CD8-positive, alpha-beta memory T cell (primary cell): ENCODE results near the gene SLC34A1. TPM values are rescaled to one million over a fixed set of nuclear protein-coding genes. Genes with fewer than 3 reads are reported as not detected.
"Not testable (repeated sequence)": the region's sequence is repeated elsewhere in the genome, so short reads cannot be mapped to it uniquely, and the experiment has no call there.

Experiments used
- CTCF ChIA-PET: fragments of 350-600 bp; sonication (Branson Sonifier 250); formaldehyde crosslinking; loops from one replicate; lab custom pipeline; 2021; ENCODE audit warnings: antibody characterized with exemption; lab: Charles Lee
- POLR2A ChIA-PET: fragments of 350-600 bp; sonication (Branson Sonifier 250); formaldehyde crosslinking; loops from one replicate; lab custom pipeline; 2021; ENCODE audit warnings: antibody characterized with exemption; lab: Charles Lee
- DNase-seq, 5 donors: peaks; one replicate each; pipeline versions ENCODE4 v3.0.0 to v3.0.0-alpha.2; 2020 to 2022; ENCODE audit warnings: mixed read lengths in 1 of 5
- H3K27ac ChIP-seq: one replicate; pipeline ENCODE4 v1.7.0; 2013; ENCODE audit warnings: low read depth, mild to moderate bottlenecking, low read length, moderate library complexity
- H3K27me3 ChIP-seq: 2 replicates; pipeline ENCODE4 v1.7.0; 2013; ENCODE audit warnings: low read length, mild to moderate bottlenecking; ENCODE audit not compliant: insufficient read depth, poor library complexity, severe bottlenecking
- H3K36me3 ChIP-seq: 2 replicates; pipeline ENCODE4 v1.7.0; 2013; ENCODE audit warnings: mild to moderate bottlenecking, low read length, moderate library complexity; ENCODE audit not compliant: insufficient read depth
- H3K4me1 ChIP-seq: 2 replicates; pipeline ENCODE4 v1.7.0; 2013; ENCODE audit warnings: mild to moderate bottlenecking, low read length, moderate library complexity; ENCODE audit not compliant: insufficient read depth
- H3K4me3 ChIP-seq: 2 replicates; pipeline ENCODE4 v1.7.0; 2013; ENCODE audit warnings: mild to moderate bottlenecking, low read length
- H3K9me3 ChIP-seq: 2 replicates; pipeline ENCODE4 v1.7.0; 2013; ENCODE audit warnings: mild to moderate bottlenecking, low read length
- H3K27ac Mint-ChIP-seq, 8 donors: one replicate each; pipeline ENCODE4 v1.8.0; 2020 to 2021; ENCODE audit warnings: mixed read lengths in 8 of 8, mild to moderate bottlenecking in 6 of 8, inconsistent platforms in 3 of 8, moderate library complexity in 3 of 8
- H3K27me3 Mint-ChIP-seq, 2 donors: one replicate each; pipeline ENCODE4 v1.8.0; 2020 to 2021; ENCODE audit warnings: mixed read lengths in 2 of 2, mild to moderate bottlenecking in 1 of 2, moderate library complexity in 1 of 2
- H3K36me3 Mint-ChIP-seq, 3 donors: one replicate each; pipeline ENCODE4 v1.8.0; 2020 to 2021; ENCODE audit warnings: mixed read lengths in 3 of 3, inconsistent platforms in 1 of 3, mild to moderate bottlenecking in 1 of 3
- H3K4me1 Mint-ChIP-seq, 3 donors: one replicate each; pipeline ENCODE4 v1.8.0; 2020 to 2021; ENCODE audit warnings: mixed read lengths in 3 of 3, inconsistent platforms in 1 of 3, mild to moderate bottlenecking in 1 of 3
- H3K4me3 Mint-ChIP-seq, 7 donors: one replicate each; pipeline ENCODE4 v1.8.0; 2020 to 2021; ENCODE audit warnings: mixed read lengths in 7 of 7, mild to moderate bottlenecking in 6 of 7, moderate library complexity in 4 of 7, inconsistent platforms in 2 of 7
- H3K9me3 Mint-ChIP-seq, 5 donors: one replicate each; pipeline ENCODE4 v1.8.0; 2020 to 2022; ENCODE audit warnings: mixed read lengths in 5 of 5, mild to moderate bottlenecking in 3 of 5, moderate library complexity in 2 of 5, inconsistent platforms in 1 of 5
- polyA plus RNA-seq: library from polyadenylated mRNA; unstranded; fragments of 300-500 nt; fragmentation: Illumina TruSeq; gene quantifications from one replicate; pipeline ENCODE4 v1.2.3, GENCODE V29; 2021
- total RNA-seq, 2 experiments: library from RNA; stranded (reverse); gene quantifications; one replicate each; pipeline ENCODE4 v1.2.3, GENCODE V29; 2021

Gene SLC34A1
- total and polyA plus RNA-seq, 3 experiments from 2014 or later = 0.09 to 0.17 TPM; not detected in 1

GRCh38 chr5:177420472-177420871 lies 36.2 kb downstream of the SLC34A1 start:
- not testable (repeated sequence) for H3K27me3 ChIP-seq, H3K36me3 ChIP-seq, H3K27ac ChIP-seq, DNase-seq, H3K36me3 Mint-ChIP-seq, H3K9me3 ChIP-seq, H3K27me3 Mint-ChIP-seq, H3K4me3 Mint-ChIP-seq, H3K9me3 Mint-ChIP-seq, H3K4me3 ChIP-seq
- ChIA-PET CTCF (interaction anchor here (1.6 to 14.5 kb wide), 2 partner anchors 16 to 30 kb away, joined by 4 to 270 read pairs; partner anchors contain the start of gene PFN3), POLR2A (interaction anchor here (1.5 kb wide), 1 partner anchor 11 kb away, joined by 3 read pairs; no protein-coding TSS in a partner anchor)
- peak overlapping the region in 1 of 8 donors; percentile 7 for H3K27ac Mint-ChIP-seq
- H3K4me1 Mint-ChIP-seq = peaks cover 6 to 22% (median 13%) of the 10 kb centered on the region in 3 donors
- peaks cover 20% of the 10 kb centered on the region for H3K4me1 ChIP-seq

- no peak overlapping the region for H3K27ac ChIP-seq
- no peak overlapping the region for H3K4me3 ChIP-seq
- no peaks in the 10 kb centered on the region for H3K27me3 ChIP-seq
- no peaks in the 10 kb centered on the region for H3K36me3 ChIP-seq
- Mint-ChIP-seq H3K4me1 (peaks cover 11 to 26% (median 18%) of the 10 kb centered on the region in 3 donors), H3K9me3 (no peaks in the 10 kb centered on the region), H3K36me3 (peaks cover 0 to 2% (median 0%) of the 10 kb centered on the region in 3 donors), H3K27ac (peak overlapping the region in 1 of 8 donors; percentile 7), H3K4me3 (no peak overlapping the region), H3K27me3 (no peaks in the 10 kb centered on the region)
- H3K4me1 ChIP-seq = peaks cover 21% of the 10 kb centered on the region
- ChIA-PET CTCF (interaction anchor here (0.8 to 14.5 kb wide), 2 partner anchors 17 to 31 kb away, joined by 3 to 270 read pairs; partner anchors contain the start of gene PFN3), POLR2A (interaction anchor here (1.5 kb wide), 1 partner anchor 10 kb away, joined by 3 read pairs; no protein-coding TSS in a partner anchor)
- DNase-seq = no peak
- H3K9me3 ChIP-seq = no peaks in the 10 kb centered on the region
These were observed 37.0 kb downstream of the SLC34A1 start for GRCh38 chr5:177421062-177421798.

- ChIA-PET CTCF (interaction anchor here (0.8 to 14.5 kb wide), 7 partner anchors 11 to 114 kb away, joined by 3 to 326 read pairs (median 7); partner anchors contain the start of genes F12, PFN3 and PRR7), POLR2A (interaction anchor here (0.6 to 1.2 kb wide), 3 partner anchors 8 to 886 kb away, joined by 3 to 4 read pairs (median 3); partner anchors contain the start of gene RNF44)
- H3K27me3 Mint-ChIP-seq = no peaks in the 10 kb centered on the region
- no peak for DNase-seq
- Histone ChIP-seq H3K4me1 (peaks cover 32% of the 10 kb centered on the region), H3K9me3 (no peaks in the 10 kb centered on the region), H3K27me3 (no peaks in the 10 kb centered on the region), H3K27ac (no peak overlapping the region), H3K4me3 (no peak overlapping the region), H3K36me3 (no peaks in the 10 kb centered on the region)
- no peaks in the 10 kb centered on the region for H3K9me3 Mint-ChIP-seq
- no peak overlapping the region for H3K27ac Mint-ChIP-seq
- H3K36me3 Mint-ChIP-seq = peaks cover 0 to 10% (median 0%) of the 10 kb centered on the region in 3 donors
- no peak overlapping the region for H3K4me3 Mint-ChIP-seq
- peaks cover 23 to 37% (median 28%) of the 10 kb centered on the region in 3 donors for H3K4me1 Mint-ChIP-seq
These were observed 39.4 kb downstream of the SLC34A1 start for GRCh38 chr5:177423671-177424070.

GRCh38 chr5:177425196-177425800 lies 41.1 kb downstream of the SLC34A1 start:
- Histone ChIP-seq H3K27me3 (no peaks in the 10 kb centered on the region), H3K4me1 (peaks cover 48% of the 10 kb centered on the region), H3K36me3 (peaks cover 2% of the 10 kb centered on the region), H3K4me3 (peak overlapping the region; percentile 93), H3K9me3 (no peaks in the 10 kb centered on the region), H3K27ac (peak overlapping the region; percentile 90)
- Mint-ChIP-seq H3K36me3 (peaks cover 0 to 20% (median under 1%) of the 10 kb centered on the region in 3 donors), H3K4me1 (peaks cover 38 to 53% (median 44%) of the 10 kb centered on the region in 3 donors), H3K4me3 (peak overlapping the region; percentile 89 to 96 (median 95)), H3K9me3 (no peaks in the 10 kb centered on the region), H3K27me3 (peaks cover 0 to 2% of the 10 kb centered on the region in 2 donors), H3K27ac (peak overlapping the region; percentile 92 to 99 (median 98))
- CTCF ChIA-PET = interaction anchor here (0.6 to 14.5 kb wide), 8 partner anchors 9 to 81 kb away, joined by 3 to 326 read pairs (median 6); partner anchors contain the start of genes F12, PFN3 and PRR7
- POLR2A ChIA-PET = interaction anchor here (1.0 to 4.6 kb wide), 9 partner anchors 11 to 76 kb away, joined by 3 to 57 read pairs (median 10); partner anchors contain the start of gene PRR7
- DNase-seq = no peak

- Histone ChIP-seq H3K9me3 (no peaks in the 10 kb centered on the region), H3K4me3 (peak overlapping the region; percentile 93), H3K36me3 (peaks cover 7% of the 10 kb centered on the region), H3K4me1 (peaks cover 55% of the 10 kb centered on the region), H3K27me3 (no peaks in the 10 kb centered on the region), H3K27ac (peak overlapping the region; percentile 90)
- Mint-ChIP-seq H3K9me3 (no peaks in the 10 kb centered on the region), H3K4me1 (peaks cover 45 to 60% (median 51%) of the 10 kb centered on the region in 3 donors), H3K4me3 (peak overlapping the region; percentile 89 to 96 (median 95)), H3K36me3 (peaks cover 0 to 25% (median 3%) of the 10 kb centered on the region in 3 donors), H3K27ac (peak overlapping the region; percentile 92 to 99 (median 98)), H3K27me3 (peaks cover 0 to 2% of the 10 kb centered on the region in 2 donors)
- peak; percentile 99 to 100 (median 100) for DNase-seq
- ChIA-PET POLR2A (interaction anchor here (0.6 to 4.6 kb wide), 18 partner anchors 8 to 293 kb away, joined by 3 to 57 read pairs (median 6); partner anchors contain the start of genes F12, LMAN2 and PRR7), CTCF (interaction anchor here (0.7 to 14.5 kb wide), 10 partner anchors 8 to 116 kb away, joined by 3 to 326 read pairs (median 5); partner anchors contain the start of genes F12, PFN3 and PRR7)
These were observed 41.7 kb downstream of the SLC34A1 start for GRCh38 chr5:177425801-177426565.

GRCh38 chr5:177426566-177427210 lies 42.5 kb downstream of the SLC34A1 start, which contains the start of gene GRK6:
Gene GRK6 (plus strand): TSS chr5:177426676. CDS start chr5:177426846, 170 bp downstream.
- H3K4me1 ChIP-seq = peaks cover 62% of the 10 kb centered on the region
- H3K27me3 ChIP-seq = no peaks in the 10 kb centered on the region
- Mint-ChIP-seq H3K4me1 (peaks cover 51 to 67% (median 58%) of the 10 kb centered on the region in 3 donors), H3K27ac (peak within 1 kb of the TSS; percentile 96 to 99 (median 98)), H3K36me3 (peaks cover 0 to 30% (median 3%) of the 10 kb centered on the region in 3 donors), H3K27me3 (peaks cover 0 to 4% of the 10 kb centered on the region in 2 donors), H3K9me3 (no peaks in the 10 kb centered on the region), H3K4me3 (peak within 1 kb of the TSS; percentile 92 to 97 (median 95))
- peak within 1 kb of the TSS; percentile 93 for H3K4me3 ChIP-seq
- DNase-seq = peak; percentile 59 to 85 (median 78)
- POLR2A ChIA-PET = interaction anchor here (0.6 to 4.6 kb wide), 18 partner anchors 9 to 294 kb away, joined by 3 to 57 read pairs (median 6); partner anchors contain the start of genes F12, LMAN2 and PRR7
- H3K36me3 ChIP-seq = peaks cover 7% of the 10 kb centered on the region
- CTCF ChIA-PET = interaction anchor here (0.7 to 14.5 kb wide), 11 partner anchors 10 to 117 kb away, joined by 3 to 326 read pairs (median 6); partner anchors contain the start of genes F12, PFN3 and PRR7
- peak within 1 kb of the TSS; percentile 93 for H3K27ac ChIP-seq
- no peaks in the 10 kb centered on the region for H3K9me3 ChIP-seq
